ENCODE data around the gene ZNF799. TPM values are rescaled to one million over a fixed set of nuclear protein-coding genes. Genes with fewer than 3 reads are reported as not detected.
"Not testable (repeated sequence)": the region's sequence is repeated elsewhere in the genome, so short reads cannot be mapped to it uniquely, and the experiment has no call there.

ZNF799 gene
- total and polyA plus RNA-seq, 8 donors = 1.5 to 5.5 (median 2.3) TPM

DNA sequence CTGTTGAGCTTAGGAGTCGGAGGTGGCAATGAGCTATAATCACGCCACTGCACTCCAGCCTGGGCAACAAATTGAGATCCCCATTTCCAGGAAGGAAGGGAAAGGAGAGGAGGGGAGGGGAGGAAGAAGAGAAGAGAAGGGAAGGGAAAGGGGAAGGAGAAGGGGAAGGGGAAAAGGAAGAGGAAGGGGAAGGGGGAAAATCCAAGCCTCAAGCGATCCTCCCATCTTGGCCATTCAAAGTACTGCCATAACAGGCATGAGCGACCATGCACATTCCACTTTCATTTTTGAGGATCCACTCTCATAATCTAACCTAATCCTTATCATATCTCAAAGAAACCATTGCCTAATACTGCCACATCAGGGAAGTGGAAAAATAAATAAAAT, 24.8 kb upstream of the ZNF799 start:
- WGBS, 2 donors = 97 to 99% methylated on average over 4 of the region's 4 CpGs
- Histone ChIP-seq H3K36me3 (no peaks in the 10 kb centered on the region), H3K9me3 (no peaks in the 10 kb centered on the region), H3K27ac (no peak overlapping the region), H3K4me3 (no peak overlapping the region), H3K4me1 (no peaks in the 10 kb centered on the region), H3K27me3 (no peaks in the 10 kb centered on the region)
- DNase-seq (no peak), ATAC-seq (no peak), FAIRE-seq (no peak)
- TF ChIP-seq, protein P1, sequence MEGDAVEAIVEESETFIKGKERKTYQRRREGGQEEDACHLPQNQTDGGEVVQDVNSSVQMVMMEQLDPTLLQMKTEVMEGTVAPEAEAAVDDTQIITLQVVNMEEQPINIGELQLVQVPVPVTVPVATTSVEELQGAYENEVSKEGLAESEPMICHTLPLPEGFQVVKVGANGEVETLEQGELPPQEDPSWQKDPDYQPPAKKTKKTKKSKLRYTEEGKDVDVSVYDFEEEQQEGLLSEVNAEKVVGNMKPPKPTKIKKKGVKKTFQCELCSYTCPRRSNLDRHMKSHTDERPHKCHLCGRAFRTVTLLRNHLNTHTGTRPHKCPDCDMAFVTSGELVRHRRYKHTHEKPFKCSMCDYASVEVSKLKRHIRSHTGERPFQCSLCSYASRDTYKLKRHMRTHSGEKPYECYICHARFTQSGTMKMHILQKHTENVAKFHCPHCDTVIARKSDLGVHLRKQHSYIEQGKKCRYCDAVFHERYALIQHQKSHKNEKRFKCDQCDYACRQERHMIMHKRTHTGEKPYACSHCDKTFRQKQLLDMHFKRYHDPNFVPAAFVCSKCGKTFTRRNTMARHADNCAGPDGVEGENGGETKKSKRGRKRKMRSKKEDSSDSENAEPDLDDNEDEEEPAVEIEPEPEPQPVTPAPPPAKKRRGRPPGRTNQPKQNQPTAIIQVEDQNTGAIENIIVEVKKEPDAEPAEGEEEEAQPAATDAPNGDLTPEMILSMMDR (IDR thresholded peaks at IDR 0.05) = no peak
- intact Hi-C loops (cut with DNase I) = no loop called here

DNA sequence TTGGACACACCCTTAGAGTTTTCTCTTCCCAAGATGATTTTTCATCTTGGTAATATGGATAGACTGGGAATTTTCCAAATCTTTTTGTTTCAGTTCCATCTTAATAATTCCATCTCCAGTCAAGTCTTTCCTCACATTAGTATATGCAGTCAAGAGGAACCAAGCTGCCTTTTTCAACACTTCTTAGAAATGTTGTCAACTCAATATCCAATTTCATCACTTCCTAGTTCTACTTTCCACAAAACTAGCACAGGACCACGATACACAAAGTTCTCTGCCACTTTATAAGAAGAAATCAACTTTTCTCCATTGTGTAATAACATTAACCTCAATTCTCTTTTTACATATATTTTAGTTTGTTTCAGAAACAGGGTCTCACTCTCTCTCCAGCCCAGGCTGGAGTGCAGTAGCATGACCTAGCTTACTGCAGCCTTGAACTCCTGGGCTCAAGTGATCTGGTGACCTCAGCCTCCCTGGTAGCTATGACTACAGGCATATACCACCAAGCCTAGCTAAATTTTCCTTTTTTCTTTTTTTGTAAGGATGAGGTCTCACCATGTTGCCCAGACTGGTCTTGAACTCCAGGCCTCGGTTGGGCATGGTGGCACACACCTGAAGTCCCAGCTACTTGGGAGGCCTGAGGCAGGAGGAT, 24.3 kb upstream of the ZNF799 start:
- Histone ChIP-seq H3K27me3 (no peaks in the 10 kb centered on the region), H3K4me3 (no peak overlapping the region), H3K36me3 (no peaks in the 10 kb centered on the region), H3K9me3 (no peaks in the 10 kb centered on the region), H3K27ac (no peak overlapping the region), H3K4me1 (no peaks in the 10 kb centered on the region)
- TF ChIP-seq, protein P1 (IDR thresholded peaks at IDR 0.05) = no peak
- ATAC-seq (no peak), DNase-seq (no peak), FAIRE-seq (no peak)
- intact Hi-C loops (cut with DNase I) = no loop called here
- 96% methylated on average over 2 of the region's 2 CpGs for WGBS, 2 donors

DNA sequence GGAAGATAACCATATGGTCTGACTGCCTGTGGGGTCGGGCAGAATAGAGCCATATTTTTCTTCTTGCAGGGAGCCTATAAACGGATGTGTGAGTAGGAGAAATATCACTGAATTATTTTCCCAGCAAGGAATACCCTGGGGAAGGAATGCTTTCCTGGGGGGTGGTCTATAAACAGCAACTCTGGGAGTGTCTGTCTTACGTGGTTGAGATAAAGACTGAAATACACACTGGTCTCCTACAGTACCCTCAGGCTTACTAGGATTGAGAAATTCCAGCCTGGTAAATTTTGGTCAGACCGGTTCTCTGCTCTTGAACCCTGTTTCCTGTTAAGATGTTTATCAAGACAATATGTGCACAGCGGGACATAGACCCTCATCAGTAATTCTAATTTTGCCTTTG, 16.2 kb upstream of the ZNF799 start:
- FAIRE-seq; DNase-seq; H3K4me3 ChIP-seq; H3K27me3 ChIP-seq; ATAC-seq; H3K4me1 ChIP-seq; H3K27ac ChIP-seq; intact Hi-C loops (cut with DNase I); H3K36me3 ChIP-seq; H3K9me3 ChIP-seq: not testable (repeated sequence)
- WGBS, 2 donors = 93 to 94% methylated on average over 5 of the region's 5 CpGs

DNA sequence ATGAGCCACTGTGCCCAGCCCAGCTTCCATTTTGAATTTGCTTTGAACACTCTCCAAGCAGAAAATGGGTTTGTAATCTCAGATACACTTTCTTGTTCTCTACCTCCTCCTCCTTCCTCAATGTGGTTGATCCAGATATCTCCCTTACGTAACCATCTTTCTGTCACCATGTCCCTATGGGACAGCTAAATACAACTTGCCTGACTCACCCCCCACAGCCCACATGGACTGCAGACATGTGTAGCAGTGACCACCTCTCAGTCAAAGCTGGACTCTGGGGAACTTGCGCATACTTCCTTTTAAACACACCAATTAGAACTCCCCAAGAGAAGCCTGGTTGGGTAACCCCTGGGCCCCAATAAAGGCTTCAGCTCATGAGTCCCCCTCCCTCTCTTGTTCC, 10.8 kb upstream of the ZNF799 start:
- TF ChIP-seq, protein P1 (IDR thresholded peaks at IDR 0.05) = no peak

DNA sequence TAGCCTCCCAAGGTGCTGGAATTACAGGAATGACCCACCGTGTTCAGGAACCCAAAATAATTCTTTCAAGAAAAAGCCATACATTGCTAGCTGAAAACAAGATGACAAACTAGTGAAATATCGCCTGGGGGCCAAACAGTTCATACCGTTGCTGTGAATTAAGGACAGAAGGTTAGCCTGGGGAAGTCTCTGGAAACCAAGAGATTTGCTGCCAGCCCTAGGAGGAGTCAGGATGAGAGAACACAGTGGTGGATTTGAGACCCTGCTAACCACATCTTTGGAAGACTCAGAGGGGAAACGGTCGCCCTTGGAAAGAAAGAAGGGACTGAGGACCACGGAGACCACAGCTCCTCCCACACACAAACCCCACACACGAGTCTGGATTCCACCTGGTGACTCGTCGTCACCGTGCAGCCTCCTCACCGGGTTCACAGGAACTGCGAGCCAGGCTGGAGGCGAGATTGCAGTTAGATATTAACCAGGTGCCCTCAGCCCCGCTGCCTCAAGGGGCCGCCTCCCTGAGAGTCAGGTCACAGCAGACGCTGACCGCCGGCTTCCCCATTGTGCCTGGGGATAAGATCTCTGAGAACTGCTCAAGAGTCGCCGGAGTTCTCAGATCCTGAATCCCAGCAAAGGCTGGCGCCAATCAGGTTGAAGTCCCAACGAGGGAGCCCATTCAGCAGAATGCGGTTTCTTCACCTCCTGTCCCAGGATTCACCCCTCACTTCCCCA, 1.0 kb downstream of the ZNF799 start:
- H3K4me1 ChIP-seq; H3K27me3 ChIP-seq; FAIRE-seq; H3K9me3 ChIP-seq; intact Hi-C loops (cut with DNase I); H3K36me3 ChIP-seq: not testable (repeated sequence)
- DNase-seq = peak; percentile 41 to 74 (median 55)
- Histone ChIP-seq H3K4me3 (peak overlapping the region; percentile 59 to 86 (median 72)), H3K27ac (peak overlapping the region; percentile 73 to 91 (median 86))
- ATAC-seq = peak; percentile 73 to 81 (median 74)
- WGBS, 2 donors = 1% methylated on average over 19 to 23 of the region's 23 CpGs

More for the DNA sequence above, 10.8 kb upstream of the ZNF799 start:
- FAIRE-seq (no peak), ATAC-seq (no peak), DNase-seq (no peak)
- no peaks in the 10 kb centered on the region for H3K36me3 ChIP-seq
- no peak overlapping the region for H3K27ac ChIP-seq
- H3K4me1 ChIP-seq = no peaks in the 10 kb centered on the region
- H3K4me3 ChIP-seq = no peak overlapping the region
- H3K27me3 ChIP-seq = no peaks in the 10 kb centered on the region
- intact Hi-C loops (cut with DNase I) = no loop called here
- WGBS, 2 donors = 99 to 100% methylated on average over 2 of the region's 2 CpGs
- no peaks in the 10 kb centered on the region for H3K9me3 ChIP-seq

DNA sequence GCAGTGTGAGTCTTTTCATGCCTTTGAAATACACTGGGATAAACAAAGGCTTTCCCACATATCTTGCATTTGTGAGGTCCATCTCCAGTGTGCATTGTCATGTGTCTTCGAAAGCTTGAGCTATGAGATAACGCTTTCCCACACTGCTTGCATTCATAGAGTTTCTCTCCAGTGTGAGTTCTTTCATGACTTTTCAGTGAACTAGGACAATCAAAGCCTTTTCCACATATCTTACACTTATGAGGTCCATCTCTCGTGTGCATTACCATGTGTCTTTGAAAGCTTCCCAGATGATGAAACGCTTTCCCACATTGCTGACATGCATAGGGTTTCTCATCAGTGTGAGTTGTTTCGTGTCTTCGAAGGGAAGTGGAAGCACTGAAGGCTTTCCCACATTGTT, 9.9 kb downstream of the ZNF799 start:
- ATAC-seq; H3K4me3 ChIP-seq; H3K9me3 ChIP-seq; intact Hi-C loops (cut with DNase I); H3K27me3 ChIP-seq; H3K36me3 ChIP-seq; FAIRE-seq; H3K27ac ChIP-seq; H3K4me1 ChIP-seq; DNase-seq: not testable (repeated sequence)
- 97 to 99% methylated on average over 6 of the region's 6 CpGs for WGBS, 2 donors

DNA sequence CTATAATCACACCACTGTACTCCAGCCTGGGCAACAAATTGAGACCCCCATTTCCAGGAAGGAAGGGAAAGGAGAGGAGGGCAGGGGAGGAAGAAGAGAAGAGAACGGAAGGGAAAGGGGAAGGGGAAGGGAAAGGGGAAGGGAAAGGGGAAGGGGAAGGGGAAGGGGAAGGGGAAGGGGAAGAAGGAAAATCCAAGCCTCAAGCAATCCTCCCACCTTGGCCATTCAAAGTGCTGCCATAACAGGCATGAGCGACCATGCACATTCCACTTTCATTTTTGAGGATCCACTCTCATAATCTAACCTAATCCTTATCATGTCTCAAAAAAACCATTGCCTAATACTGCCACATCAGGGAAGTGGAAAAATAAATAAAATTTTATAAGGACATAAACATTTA, 14.7 kb downstream of the ZNF799 start:
- H3K27ac ChIP-seq; ATAC-seq; H3K27me3 ChIP-seq; H3K36me3 ChIP-seq; intact Hi-C loops (cut with DNase I); H3K9me3 ChIP-seq; H3K4me1 ChIP-seq; DNase-seq; H3K4me3 ChIP-seq; FAIRE-seq: not testable (repeated sequence)
- 69 to 81% methylated on average over 1 to 2 of the region's 2 CpGs for WGBS, 2 donors

Measured in pancreas (tissue), 10 donors.